NT2/D1 (cell line): ENCODE measurements around the gene CFAP119.

ENCODE experiments used
- DNase-seq: peaks from one replicate; pipeline ENCODE4 v3.0.0-alpha.2; 2011; ENCODE audit warnings: low read depth, low spot score
- H3K27me3 ChIP-seq: 2 replicates; pipeline ENCODE4 v1.6.0; 2011; ENCODE audit warnings: mild to moderate bottlenecking; ENCODE audit not compliant: insufficient read length, insufficient read depth
- H3K36me3 ChIP-seq: 2 replicates; pipeline ENCODE4 v1.6.1; 2011; ENCODE audit warnings: mild to moderate bottlenecking, low read length, mixed read lengths; ENCODE audit not compliant: insufficient read depth, insufficient read length
- H3K4me1 ChIP-seq: 2 replicates; pipeline ENCODE4 v1.5.1; 2011; ENCODE audit not compliant: insufficient read depth, insufficient read length
- H3K4me3 ChIP-seq: 2 replicates; pipeline ENCODE4 v1.5.1; 2011; ENCODE audit warnings: low read depth; ENCODE audit not compliant: insufficient read length
- H3K9ac ChIP-seq: 2 replicates; pipeline ENCODE4 v1.6.0; 2011; ENCODE audit warnings: low read depth; ENCODE audit not compliant: insufficient read length
- H3K9me3 ChIP-seq: 2 replicates; pipeline ENCODE4 v1.5.1; 2011; ENCODE audit warnings: mild to moderate bottlenecking, low read length; ENCODE audit not compliant: insufficient read depth
- SUZ12 ChIP-seq: IDR thresholded peaks from 2 replicates; pipeline ENCODE4 v1.6.1; 2011; ENCODE audit not compliant: insufficient read length, insufficient read depth; ENCODE audit errors: extremely low read depth
- YY1 ChIP-seq: IDR thresholded peaks from 2 replicates; pipeline ENCODE4 v1.6.1; 2011; ENCODE audit not compliant: insufficient read length, insufficient read depth
- ZNF274 ChIP-seq: IDR thresholded peaks from 2 replicates; pipeline ENCODE4 v1.6.1; 2011; ENCODE audit warnings: mild to moderate bottlenecking, low read depth, low read length

The CFAP119 gene

GRCh38 chr16:30723725-30724355 lies 38.0 kb downstream of the CFAP119 start:
- H3K4me1 ChIP-seq, result no peaks in the 10 kb centered on the region
- H3K9ac ChIP-seq, result no peak overlapping the region
- TF ChIP-seq ZNF274, result no peak
- TF ChIP-seq SUZ12, result no peak
- no peak for TF ChIP-seq YY1
- DNase-seq, result no peak
- peaks cover 90% of the 10 kb centered on the region for H3K36me3 ChIP-seq
- no peak overlapping the region for H3K4me3 ChIP-seq
- H3K27me3 ChIP-seq, result no peaks in the 10 kb centered on the region
- H3K9me3 ChIP-seq, result no peaks in the 10 kb centered on the region

GRCh38 chr16:30722916-30723315 lies 38.9 kb downstream of the CFAP119 start:
- Histone ChIP-seq H3K9ac (no peak overlapping the region), H3K4me1 (no peaks in the 10 kb centered on the region), H3K36me3 (peaks cover 88% of the 10 kb centered on the region), H3K9me3 (no peaks in the 10 kb centered on the region), H3K27me3 (no peaks in the 10 kb centered on the region), H3K4me3 (no peak overlapping the region)
- no peak for DNase-seq
- no peak for TF ChIP-seq YY1
- no peak for TF ChIP-seq ZNF274
- no peak for TF ChIP-seq SUZ12

- Histone ChIP-seq H3K36me3 (peaks cover 90% of the 10 kb centered on the region), H3K4me1 (no peaks in the 10 kb centered on the region), H3K9ac (no peak overlapping the region), H3K27me3 (no peaks in the 10 kb centered on the region), H3K9me3 (no peaks in the 10 kb centered on the region), H3K4me3 (no peak overlapping the region)
- TF ChIP-seq ZNF274 (no peak), YY1 (no peak), SUZ12 (no peak)
- no peak for DNase-seq
Observed at GRCh38 chr16:30722443-30722842, 39.4 kb downstream of the CFAP119 start.

GRCh38 chr16:30721606-30722005 lies 40.3 kb downstream of the CFAP119 start:
- no peaks in the 10 kb centered on the region for H3K27me3 ChIP-seq
- DNase-seq, result no peak
- no peaks in the 10 kb centered on the region for H3K9me3 ChIP-seq
- H3K4me1 ChIP-seq, result no peaks in the 10 kb centered on the region
- TF ChIP-seq ZNF274, result no peak
- TF ChIP-seq YY1, result no peak
- TF ChIP-seq SUZ12, result no peak
- peaks cover 95% of the 10 kb centered on the region for H3K36me3 ChIP-seq
- H3K9ac ChIP-seq, result no peak overlapping the region
- H3K4me3 ChIP-seq, result no peak overlapping the region

GRCh38 chr16:30721167-30721566 lies 40.7 kb downstream of the CFAP119 start:
- Histone ChIP-seq H3K36me3 (peaks cover 95% of the 10 kb centered on the region), H3K9ac (no peak overlapping the region), H3K4me1 (no peaks in the 10 kb centered on the region), H3K9me3 (no peaks in the 10 kb centered on the region), H3K4me3 (no peak overlapping the region), H3K27me3 (no peaks in the 10 kb centered on the region)
- DNase-seq, result no peak
- TF ChIP-seq ZNF274, result no peak
- no peak for TF ChIP-seq YY1
- no peak for TF ChIP-seq SUZ12

- no peak for DNase-seq
Observed at GRCh38 chr16:30720694-30721093, 41.2 kb downstream of the CFAP119 start.

GRCh38 chr16:30720086-30720485 lies 41.8 kb downstream of the CFAP119 start:
- H3K27me3 ChIP-seq, result no peaks in the 10 kb centered on the region
- H3K4me3 ChIP-seq, result no peak overlapping the region
- H3K36me3 ChIP-seq, result peaks cover 95% of the 10 kb centered on the region
- DNase-seq, result no peak
- H3K4me1 ChIP-seq, result no peaks in the 10 kb centered on the region
- TF ChIP-seq SUZ12 (no peak), YY1 (no peak), ZNF274 (no peak)
- H3K9ac ChIP-seq, result no peak overlapping the region
- no peaks in the 10 kb centered on the region for H3K9me3 ChIP-seq

More at GRCh38 chr16:30720694-30721093, 41.2 kb downstream of the CFAP119 start:
- no peaks in the 10 kb centered on the region for H3K4me1 ChIP-seq
- H3K4me3 ChIP-seq, result no peak overlapping the region
- peaks cover 95% of the 10 kb centered on the region for H3K36me3 ChIP-seq
- no peak overlapping the region for H3K9ac ChIP-seq
- no peak for TF ChIP-seq SUZ12
- TF ChIP-seq YY1, result no peak
- TF ChIP-seq ZNF274, result no peak
- no peaks in the 10 kb centered on the region for H3K9me3 ChIP-seq
- H3K27me3 ChIP-seq, result no peaks in the 10 kb centered on the region
